Endothelial cell (in vitro differentiated cells): ENCODE measurements around the gene GPR146. TPM values are rescaled to one million over a fixed set of nuclear protein-coding genes. Genes with fewer than 3 reads are reported as not detected.

Source experiments
- DNase-seq: peaks from one replicate; pipeline ENCODE4 v3.0.0; 2021; ENCODE audit warnings: low spot score
- H3K27ac Mint-ChIP-seq: one replicate; pipeline ENCODE4 v1.8.0; 2021; ENCODE audit warnings: mixed read lengths, inconsistent platforms; ENCODE audit not compliant: unreplicated experiment
- H3K27me3 Mint-ChIP-seq: one replicate; pipeline ENCODE4 v1.8.0; 2021; ENCODE audit warnings: mild to moderate bottlenecking, moderate library complexity, mixed read lengths, inconsistent platforms; ENCODE audit not compliant: unreplicated experiment
- H3K36me3 Mint-ChIP-seq: one replicate; pipeline ENCODE4 v1.8.0; 2021; ENCODE audit warnings: mild to moderate bottlenecking, low read depth, mixed read lengths, inconsistent platforms; ENCODE audit not compliant: unreplicated experiment
- H3K4me1 Mint-ChIP-seq: one replicate; pipeline ENCODE4 v1.8.0; 2021; ENCODE audit warnings: mild to moderate bottlenecking, mixed read lengths, inconsistent platforms; ENCODE audit not compliant: unreplicated experiment
- H3K4me3 Mint-ChIP-seq: one replicate; pipeline ENCODE4 v1.8.0; 2021; ENCODE audit warnings: mild to moderate bottlenecking, mixed read lengths, inconsistent platforms; ENCODE audit not compliant: unreplicated experiment
- H3K9me3 Mint-ChIP-seq: one replicate; pipeline ENCODE4 v1.8.0; 2021; ENCODE audit warnings: mixed read lengths, inconsistent platforms; ENCODE audit not compliant: unreplicated experiment
- CTCF ChIP-seq: fragments of 200-600 bp; sonication (generic); IDR thresholded peaks from one replicate; pipeline ENCODE4 v1.5.0; 2021; ENCODE audit warnings: antibody characterized with exemption; ENCODE audit not compliant: unreplicated experiment
- total RNA-seq: library from RNA; stranded (reverse); fragmentation: NEBNext Ultra II Directional; extraction: Animal tissue kit (Norgen Biotek cat#: 25700); gene quantifications from one replicate; pipeline ENCODE4 v1.2.1, GENCODE V29; 2021; ENCODE audit not compliant: unreplicated experiment

The GPR146 gene
- total RNA-seq, 1 donor from 2014 or later: 8.1 TPM

GRCh38 chr7:1021931-1022330, 22.4 kb upstream of the GPR146 start:
- no peaks in the 10 kb centered on the region for H3K9me3 Mint-ChIP-seq
- H3K4me3 Mint-ChIP-seq: no peak overlapping the region
- TF ChIP-seq CTCF: no peak
- H3K36me3 Mint-ChIP-seq: peaks cover 2% of the 10 kb centered on the region
- no peak overlapping the region for H3K27ac Mint-ChIP-seq
- H3K4me1 Mint-ChIP-seq: peaks cover 7% of the 10 kb centered on the region
- H3K27me3 Mint-ChIP-seq: peaks cover 21% of the 10 kb centered on the region
- DNase-seq: no peak

- peaks cover 24% of the 10 kb centered on the region for H3K27me3 Mint-ChIP-seq
Observed at GRCh38 chr7:1022356-1022755, 22.0 kb upstream of the GPR146 start.

GRCh38 chr7:1022801-1023465, 21.4 kb upstream of the GPR146 start:
- peaks cover 7% of the 10 kb centered on the region for H3K4me1 Mint-ChIP-seq
- H3K27me3 Mint-ChIP-seq: peaks cover 21% of the 10 kb centered on the region
- peaks cover 3% of the 10 kb centered on the region for H3K36me3 Mint-ChIP-seq
- no peaks in the 10 kb centered on the region for H3K9me3 Mint-ChIP-seq
- H3K4me3 Mint-ChIP-seq: no peak overlapping the region
- no peak overlapping the region for H3K27ac Mint-ChIP-seq
- no peak for DNase-seq
- TF ChIP-seq CTCF: no peak

More at GRCh38 chr7:1022356-1022755, 22.0 kb upstream of the GPR146 start:
- Mint-ChIP-seq H3K4me3 (no peak overlapping the region), H3K9me3 (no peaks in the 10 kb centered on the region), H3K27ac (no peak overlapping the region), H3K36me3 (peaks cover 3% of the 10 kb centered on the region), H3K4me1 (peaks cover 8% of the 10 kb centered on the region)
- TF ChIP-seq CTCF: no peak
- DNase-seq: no peak

- Mint-ChIP-seq H3K27ac (no peak overlapping the region), H3K4me1 (peaks cover 9% of the 10 kb centered on the region), H3K9me3 (no peaks in the 10 kb centered on the region), H3K4me3 (no peak overlapping the region), H3K27me3 (peaks cover 18% of the 10 kb centered on the region), H3K36me3 (peaks cover 3% of the 10 kb centered on the region)
- TF ChIP-seq CTCF: no peak
- DNase-seq: no peak
Observed at GRCh38 chr7:1024331-1024841, 20.0 kb upstream of the GPR146 start.
